GM19455 (cell line): ENCODE measurements around the gene PARD3B.

Source experiments
- ATAC-seq: cut with Tn5 transposase; IDR thresholded peaks from one replicate; pipeline ENCODE4 v1.9.1; 2021; ENCODE audit not compliant: unreplicated experiment

The PARD3B gene

GRCh38 chr2:205435970-205436369 lies 890.7 kb downstream of the PARD3B start:
- no peak for ATAC-seq

GRCh38 chr2:205438241-205438640 lies 893.0 kb downstream of the PARD3B start:
- no peak for ATAC-seq

GRCh38 chr2:205439621-205440020 lies 894.3 kb downstream of the PARD3B start:
- no peak for ATAC-seq

GRCh38 chr2:205441524-205441923 lies 896.2 kb downstream of the PARD3B start:
- ATAC-seq, result no peak

- no peak for ATAC-seq
These were observed 902.9 kb downstream of the PARD3B start for GRCh38 chr2:205448189-205448588.

GRCh38 chr2:205451901-205452512 lies 906.7 kb downstream of the PARD3B start:
- ATAC-seq, result no peak

- ATAC-seq, result no peak
These were observed 907.9 kb downstream of the PARD3B start for GRCh38 chr2:205453202-205453601.

GRCh38 chr2:205456682-205457081 lies 911.4 kb downstream of the PARD3B start:
- ATAC-seq, result no peak

GRCh38 chr2:205460217-205460616 lies 914.9 kb downstream of the PARD3B start:
- no peak for ATAC-seq

- ATAC-seq, result no peak
These were observed 915.9 kb downstream of the PARD3B start for GRCh38 chr2:205461169-205461568.

- no peak for ATAC-seq
These were observed 916.7 kb downstream of the PARD3B start for GRCh38 chr2:205461678-205462665.

- no peak for ATAC-seq
These were observed 917.5 kb downstream of the PARD3B start for GRCh38 chr2:205462681-205463345.

- ATAC-seq, result no peak
These were observed 918.3 kb downstream of the PARD3B start for GRCh38 chr2:205463466-205464025.

GRCh38 chr2:205464681-205465080 lies 919.4 kb downstream of the PARD3B start:
- no peak for ATAC-seq

- no peak for ATAC-seq
These were observed 920.5 kb downstream of the PARD3B start for GRCh38 chr2:205465791-205466190.

- no peak for ATAC-seq
These were observed 926.5 kb downstream of the PARD3B start for GRCh38 chr2:205471776-205472175.

- no peak for ATAC-seq
These were observed 928.5 kb downstream of the PARD3B start for GRCh38 chr2:205473791-205474190.

GRCh38 chr2:205474741-205475415 lies 929.6 kb downstream of the PARD3B start:
- ATAC-seq, result no peak

- no peak for ATAC-seq
These were observed 930.1 kb downstream of the PARD3B start for GRCh38 chr2:205475416-205475768.

- no peak for ATAC-seq
These were observed 931.9 kb downstream of the PARD3B start for GRCh38 chr2:205477016-205477705.
